Activated naive CD4-positive, alpha-beta T cell (primary cell): Measurements from ENCODE around the gene RIC8B.

Experiments used
- DNase-seq, 4 experiments: peaks; one replicate each; lab custom pipeline; 2025; lab: John Stamatoyannopoulos, UW

RIC8B gene

DNA sequence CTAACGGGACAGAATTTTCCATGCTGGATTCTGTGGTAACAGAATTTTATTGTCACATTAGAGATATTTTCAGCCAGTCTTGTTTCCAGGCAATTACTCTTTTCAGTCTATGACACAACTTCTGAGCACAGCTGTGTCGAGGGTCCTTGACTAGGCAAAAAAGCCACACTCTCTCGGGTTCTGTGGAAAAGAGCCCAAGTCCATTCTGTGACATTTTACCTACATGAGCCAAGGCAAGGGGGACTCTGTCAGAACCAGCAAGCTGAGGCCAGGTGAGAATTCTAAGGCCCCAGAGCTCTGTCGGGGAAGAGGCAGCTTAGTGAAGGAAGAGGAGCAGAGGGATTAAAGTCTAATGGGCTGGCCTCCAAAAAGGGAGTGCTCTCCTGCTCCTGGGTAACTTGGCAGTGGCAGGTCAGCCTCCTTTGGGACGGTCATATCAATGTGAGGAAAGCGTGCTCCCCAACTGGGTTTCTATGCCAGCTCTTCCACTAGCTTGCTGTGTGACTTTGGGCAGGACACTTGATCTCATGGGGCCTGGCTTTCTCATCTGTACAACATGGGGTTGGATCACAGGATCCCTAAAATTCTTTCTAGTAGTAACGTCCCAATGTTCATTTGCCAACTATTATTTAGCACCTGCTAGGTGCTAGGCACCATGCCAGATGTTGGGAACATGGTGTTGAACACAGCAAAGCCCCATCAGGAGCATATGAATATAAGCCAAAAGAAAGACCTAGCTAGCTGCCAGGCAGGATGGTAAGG is 16.0 kb upstream of the RIC8B start:
- no peak for DNase-seq

- no peak for DNase-seq
Measured at GRCh38 chr12:106759526-106760183, 14.8 kb upstream of the RIC8B start.

- no peak for DNase-seq
Measured at GRCh38 chr12:106760184-106760531, 14.3 kb upstream of the RIC8B start.

DNA sequence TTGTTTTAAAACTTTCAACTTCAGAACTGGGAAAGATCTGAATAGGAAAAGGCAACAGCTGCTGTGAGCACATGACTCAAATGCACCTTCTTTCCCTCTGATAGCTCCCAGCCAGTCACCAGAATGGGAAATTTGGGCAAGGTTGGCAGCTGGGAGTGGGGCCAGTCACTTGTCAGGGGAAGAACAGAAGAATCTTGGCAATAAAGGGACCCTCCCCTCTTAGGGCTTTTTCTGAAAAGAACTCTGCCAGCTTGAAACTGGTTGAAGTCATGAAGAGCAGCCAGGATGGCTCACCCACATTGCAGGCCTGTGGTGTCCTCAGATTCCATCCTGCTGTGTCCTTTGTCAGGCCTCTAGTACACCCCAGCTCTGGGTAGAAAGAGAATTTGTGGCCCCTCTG is 10.3 kb upstream of the RIC8B start:
- DNase-seq, result no peak

- DNase-seq, result no peak
Measured at GRCh38 chr12:106764738-106765137, 9.7 kb upstream of the RIC8B start.

GRCh38 chr12:106766393-106766826 is 8.1 kb upstream of the RIC8B start:
- no peak for DNase-seq

- DNase-seq, result no peak
Measured at GRCh38 chr12:106767206-106767605, 7.3 kb upstream of the RIC8B start.

- no peak for DNase-seq
Measured at GRCh38 chr12:106767954-106768822, 6.3 kb upstream of the RIC8B start.

GRCh38 chr12:106769078-106769477 is 5.4 kb upstream of the RIC8B start:
- no peak for DNase-seq

DNA sequence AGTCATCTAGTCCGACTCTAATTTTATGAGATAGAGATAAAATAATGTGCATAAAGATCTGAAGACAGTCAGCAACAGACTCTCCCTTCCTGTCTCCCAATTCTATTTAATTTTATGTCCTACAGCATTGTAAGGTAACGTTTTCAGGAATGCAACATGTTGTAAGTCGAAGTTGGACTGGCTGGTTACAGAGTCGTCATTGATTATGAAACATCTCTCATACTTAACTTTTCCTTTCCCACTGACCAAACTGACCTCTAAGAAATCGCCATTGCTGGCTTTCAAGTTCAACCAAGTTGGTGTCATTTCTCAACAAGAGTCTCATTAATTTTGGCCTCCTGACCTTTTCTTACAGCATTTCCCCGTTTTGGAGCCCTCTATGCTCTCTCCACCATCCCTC is 4.9 kb upstream of the RIC8B start:
- no peak for DNase-seq

- DNase-seq, result no peak
Measured at GRCh38 chr12:106771425-106771824, 3.1 kb upstream of the RIC8B start.

DNA sequence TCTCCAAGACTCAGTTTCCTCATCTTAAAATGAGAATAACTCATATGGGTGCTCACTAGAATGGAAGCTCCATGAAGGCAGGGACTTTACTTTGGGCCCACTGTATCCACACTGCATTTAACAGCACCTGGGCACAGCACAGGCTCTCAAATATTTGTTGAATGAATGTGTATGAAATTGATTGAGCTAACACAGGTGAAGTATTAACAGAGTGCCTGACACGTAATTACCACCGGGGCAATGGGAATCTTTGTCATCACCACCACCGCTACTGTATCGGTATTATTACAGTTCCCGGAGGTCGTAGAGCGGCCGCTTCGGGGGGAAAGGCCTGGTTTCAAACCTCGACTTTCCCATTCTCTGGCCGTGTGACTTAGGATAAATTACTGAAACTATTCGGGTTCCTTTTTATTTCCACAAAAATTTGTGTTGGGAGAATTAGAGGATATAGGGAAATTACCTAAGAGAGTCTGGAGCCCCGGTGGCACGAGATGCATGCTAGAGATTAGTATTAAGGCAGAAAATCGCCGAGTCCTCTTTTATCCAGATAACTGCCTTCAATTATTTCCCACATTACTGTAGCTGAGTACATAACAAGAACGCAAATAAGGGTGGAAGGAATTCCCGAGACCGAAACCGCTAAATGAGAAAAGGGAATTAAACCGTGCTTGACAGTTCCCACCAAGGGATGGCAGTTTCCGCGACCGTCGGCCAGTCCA is 1.0 kb upstream of the RIC8B start:
- no peak for DNase-seq

GRCh38 chr12:106774808-106775524 is 484 bp downstream of the RIC8B start:
- no peak for DNase-seq

- DNase-seq, result no peak
Measured at GRCh38 chr12:106776897-106777296, 2.4 kb downstream of the RIC8B start.

- DNase-seq, result no peak
Measured at GRCh38 chr12:106780010-106780631, 5.6 kb downstream of the RIC8B start.

DNA sequence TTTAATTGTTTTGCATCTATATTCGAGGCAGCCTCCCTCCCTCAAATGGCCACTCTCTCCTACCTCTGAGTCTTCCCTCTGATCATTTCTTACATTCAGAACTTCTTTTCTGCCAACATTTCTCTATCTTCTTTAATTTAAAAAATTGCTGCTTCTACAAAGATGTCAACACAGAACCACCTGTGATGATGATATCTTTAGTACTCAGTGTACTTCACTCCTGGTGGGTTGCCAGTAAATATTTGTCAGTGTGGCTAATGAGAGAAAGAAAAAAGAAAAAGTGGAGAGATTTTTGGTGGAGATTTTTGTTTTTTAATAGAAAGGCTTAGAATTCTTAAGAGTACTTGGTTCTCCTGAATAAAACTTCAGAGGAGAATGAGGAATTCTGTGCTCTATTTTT is 8.1 kb downstream of the RIC8B start:
- no peak for DNase-seq

DNA sequence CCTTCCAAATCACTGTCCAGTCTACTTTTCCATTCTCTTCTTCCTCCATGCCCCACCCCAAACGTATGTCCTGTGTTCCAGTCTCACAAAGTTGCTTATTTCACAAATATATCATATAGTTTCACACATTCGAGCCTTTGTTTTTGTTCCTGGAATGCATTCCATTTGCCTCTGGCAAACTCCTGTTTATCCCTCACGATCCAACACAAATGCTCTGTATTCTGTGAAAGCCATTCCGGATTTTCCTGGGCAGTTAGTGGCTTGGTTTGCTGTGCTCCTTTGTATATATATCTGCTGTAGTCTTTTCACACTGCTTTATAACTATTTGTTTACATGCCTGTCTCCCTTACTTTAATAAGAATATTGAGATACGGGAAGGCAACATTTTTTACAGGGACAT is 9.0 kb downstream of the RIC8B start:
- DNase-seq, result no peak

GRCh38 chr12:106790020-106790419 is 15.5 kb downstream of the RIC8B start:
- no peak for DNase-seq

DNA sequence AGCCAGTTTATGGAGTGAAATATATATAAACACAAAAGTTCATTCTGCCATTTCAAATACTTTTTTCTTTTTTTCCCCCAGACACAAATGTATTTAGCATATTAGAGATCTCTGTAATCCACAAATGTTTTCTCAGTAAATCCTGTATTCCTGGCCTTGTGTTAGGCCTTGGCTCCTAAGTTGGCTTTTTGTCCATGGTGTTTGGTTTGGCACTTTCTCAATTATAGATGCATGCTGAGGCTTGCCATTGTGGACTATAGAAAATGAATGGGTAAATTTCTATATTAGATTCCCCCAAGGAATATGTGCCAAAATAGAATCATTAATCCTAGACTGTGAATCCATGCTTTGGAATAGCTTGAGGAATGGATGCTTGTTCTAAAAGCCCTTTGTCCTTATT is 17.0 kb downstream of the RIC8B start:
- no peak for DNase-seq

DNA sequence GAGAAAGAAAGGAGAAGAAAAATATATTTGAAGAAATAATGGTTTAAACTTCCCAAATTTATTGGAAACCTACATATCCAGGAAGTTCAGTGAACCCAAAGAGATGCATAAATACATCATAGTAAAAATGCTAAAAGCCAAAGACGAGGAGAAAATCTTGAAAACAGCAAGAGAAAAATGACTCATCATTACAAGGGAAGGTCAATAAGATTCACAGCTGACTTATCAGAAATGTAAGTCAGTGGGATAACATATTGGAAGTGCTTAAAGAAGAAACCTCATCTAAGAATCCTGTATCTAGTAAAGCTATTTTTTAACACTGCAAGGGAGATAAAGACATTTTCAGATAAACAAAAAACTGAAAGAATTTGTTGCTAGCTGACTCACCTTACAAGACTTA is 19.9 kb downstream of the RIC8B start:
- no peak for DNase-seq

DNA sequence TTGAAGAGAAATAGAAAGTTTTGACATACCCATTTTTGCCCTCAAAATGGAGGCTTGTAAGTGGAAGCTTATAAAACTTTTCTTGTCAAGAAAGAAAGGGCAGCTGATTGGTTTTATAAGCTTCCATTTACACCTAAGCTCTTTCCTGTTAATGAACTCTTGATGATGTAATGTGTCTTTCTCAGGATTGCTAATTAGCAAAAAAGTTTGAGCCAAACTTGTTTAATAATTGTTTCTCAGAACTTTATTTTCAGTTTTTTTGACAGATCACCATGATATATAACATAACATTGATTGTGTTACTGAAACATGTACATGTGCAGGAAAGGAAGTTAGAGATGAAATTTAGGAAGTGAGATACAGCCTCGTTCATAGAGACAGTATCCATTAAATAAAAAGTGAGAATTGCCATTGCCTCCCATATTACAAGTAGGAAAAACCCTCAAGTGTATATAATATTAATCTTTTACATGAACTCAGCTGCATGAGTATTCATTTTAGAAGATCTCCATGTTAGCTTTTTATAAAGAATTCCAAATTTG is 26.8 kb downstream of the RIC8B start:
- no peak for DNase-seq
